Stimulated activated CD8-positive, alpha-beta memory T cell treated with anti-CD3 and anti-CD28 coated beads, Interleukin-12 subunit alpha, Interleukin-12 subunit beta, amount 100 ng/mL, for 4 hours (primary cell): Measurements from ENCODE around the gene PKD2.
"Not testable (repeated sequence)": the region's sequence is repeated elsewhere in the genome, so short reads cannot be mapped to it uniquely, and the experiment has no call there.

Experiments
- DNase-seq: peaks from one replicate; pipeline ENCODE4 v3.0.0-alpha.2; 2020; ENCODE audit warnings: low read depth

Gene PKD2

GRCh38 chr4:88070031-88070430, 62.6 kb downstream of the PKD2 start:
- DNase-seq, result no peak

DNA sequence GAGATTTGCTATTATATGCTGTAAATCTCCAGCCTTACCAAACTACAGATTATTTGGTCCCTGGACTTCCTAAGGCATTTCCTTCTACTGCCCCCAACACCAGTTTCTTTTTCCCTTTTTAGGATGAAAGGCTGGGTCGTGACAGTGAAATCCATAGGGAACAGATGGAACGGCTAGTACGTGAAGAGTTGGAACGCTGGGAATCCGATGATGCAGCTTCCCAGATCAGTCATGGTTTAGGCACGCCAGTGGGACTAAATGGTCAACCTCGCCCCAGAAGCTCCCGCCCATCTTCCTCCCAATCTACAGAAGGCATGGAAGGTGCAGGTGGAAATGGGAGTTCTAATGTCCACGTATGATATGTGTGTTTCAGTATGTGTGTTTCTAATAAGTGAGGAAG, 67.9 kb downstream of the PKD2 start:
- no peak for DNase-seq

DNA sequence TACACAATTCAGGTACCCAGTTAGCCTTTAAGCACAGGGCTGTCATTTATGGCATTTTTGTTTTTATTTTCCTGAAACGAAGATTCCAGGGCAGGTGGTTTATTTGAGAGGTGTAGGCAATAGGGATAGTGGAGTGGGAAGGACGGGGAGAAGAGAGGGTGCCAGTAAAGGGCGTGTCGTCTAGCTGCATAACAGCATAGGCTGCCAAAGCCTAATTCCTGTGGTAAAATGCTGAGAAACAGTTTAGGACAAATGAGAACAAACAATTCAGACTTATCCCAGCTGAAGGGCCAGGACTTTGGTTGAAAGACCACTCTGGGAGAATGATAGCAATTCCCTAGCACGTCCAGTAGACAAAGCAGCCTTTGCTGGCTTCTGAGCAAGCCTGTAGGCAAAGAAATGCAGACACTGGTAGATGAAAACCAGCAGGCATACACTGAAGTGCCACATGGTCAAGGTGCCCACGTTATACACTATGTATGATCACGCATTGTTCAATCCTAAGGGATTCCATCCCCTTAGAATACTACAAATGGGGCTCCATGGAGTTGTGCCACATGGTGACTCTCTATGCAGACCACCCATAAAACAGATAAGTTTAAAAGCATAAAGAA, 70.6 kb downstream of the PKD2 start:
- no peak for DNase-seq

- no peak for DNase-seq
Observed at GRCh38 chr4:88078579-88078978, 71.1 kb downstream of the PKD2 start.

DNA sequence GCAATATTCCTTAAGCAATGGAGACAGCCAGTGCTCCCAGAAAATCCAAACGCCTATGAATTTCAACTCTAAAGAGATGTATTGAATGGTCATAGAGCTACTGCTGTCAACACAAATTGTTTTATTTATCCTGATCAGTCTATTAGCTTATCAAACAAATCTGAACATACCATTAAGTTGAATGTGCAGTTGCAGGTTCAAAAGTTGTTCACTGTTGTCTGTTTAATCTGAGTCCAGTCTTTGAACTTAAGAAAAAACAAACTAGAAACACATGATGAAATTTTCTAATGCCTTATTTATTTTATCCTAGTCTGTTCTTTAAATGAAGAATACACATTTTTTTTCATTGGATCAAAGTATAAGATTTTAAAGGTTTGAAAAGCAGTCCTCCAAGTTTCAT, 73.2 kb downstream of the PKD2 start:
- no peak for DNase-seq

DNA sequence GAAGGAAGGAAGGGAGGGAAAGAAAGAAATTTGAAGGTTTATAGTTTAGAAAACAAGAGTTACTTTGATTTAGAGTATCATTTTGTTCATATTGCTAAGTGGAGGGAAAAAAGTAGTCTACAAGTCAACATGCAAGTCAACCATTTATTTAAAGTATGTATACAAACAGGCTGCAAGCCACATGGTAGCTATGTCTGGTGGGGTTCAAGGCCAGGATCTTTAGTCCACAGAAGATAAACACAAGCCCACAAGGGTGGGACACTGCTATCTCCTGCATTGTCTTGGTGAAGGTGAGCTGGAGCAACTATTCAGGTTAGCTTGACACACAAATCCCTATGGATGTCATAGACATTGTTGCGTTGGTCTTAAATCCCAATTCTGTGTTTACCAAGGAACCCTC, 79.6 kb downstream of the PKD2 start:
- no peak for DNase-seq

DNA sequence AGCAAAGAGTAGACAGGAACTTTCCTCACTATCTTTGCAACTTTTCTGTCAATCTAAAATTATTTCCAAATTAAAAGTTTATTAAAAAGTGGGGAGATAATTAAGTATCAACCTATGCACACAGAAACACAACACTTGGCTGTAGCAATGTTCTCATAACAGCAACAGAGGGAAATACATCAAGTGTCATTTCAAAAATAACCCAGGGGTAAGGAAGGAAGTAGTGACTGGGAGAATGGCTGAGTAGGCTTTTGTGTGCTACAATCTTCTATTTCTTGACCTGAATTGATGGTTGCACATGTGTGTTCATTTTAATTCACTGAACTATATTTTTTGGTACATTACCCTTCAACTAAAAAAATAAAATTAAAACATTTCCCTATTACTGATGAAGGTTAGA, 83.5 kb downstream of the PKD2 start:
- DNase-seq, result no peak

DNA sequence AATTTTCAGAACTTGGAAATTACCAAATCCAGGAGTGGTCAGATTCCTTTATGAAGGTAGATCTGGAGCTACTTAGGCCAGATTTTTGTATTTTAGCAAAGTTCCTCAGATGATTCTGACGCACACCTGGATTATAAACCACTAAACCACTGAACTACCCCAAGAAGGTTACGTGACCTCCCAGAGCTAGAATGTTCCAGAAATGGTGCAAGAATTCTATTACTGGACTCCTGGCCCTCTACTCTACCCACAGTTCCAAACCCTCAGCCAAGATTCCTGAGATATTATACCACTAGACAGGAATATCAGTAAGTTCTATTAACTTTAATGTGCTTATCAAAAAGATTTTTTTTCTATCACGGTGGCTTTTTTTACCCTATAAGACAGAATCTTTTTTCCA, 83.9 kb downstream of the PKD2 start:
- DNase-seq, result no peak

DNA sequence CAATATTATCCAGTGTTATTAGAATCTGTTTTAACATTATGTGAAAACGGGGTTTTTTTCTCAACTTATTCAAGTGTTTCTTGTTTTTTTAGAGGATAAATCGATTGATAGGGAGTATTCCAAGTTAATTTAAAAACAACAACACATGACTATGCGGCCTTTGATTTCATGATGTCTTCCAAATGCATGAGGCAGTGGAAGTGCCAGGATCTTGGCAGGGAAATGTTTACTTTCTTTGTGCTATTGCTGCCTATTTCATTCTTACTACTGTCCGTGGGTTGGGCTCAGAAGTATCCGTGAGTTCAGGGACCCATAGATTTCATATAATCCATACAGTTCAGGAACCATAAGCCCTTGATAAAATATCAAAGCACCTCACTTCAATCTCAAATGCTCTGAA, 86.4 kb downstream of the PKD2 start:
- DNase-seq, result no peak

GRCh38 chr4:88097301-88097700, 89.9 kb downstream of the PKD2 start:
- no peak for DNase-seq

DNA sequence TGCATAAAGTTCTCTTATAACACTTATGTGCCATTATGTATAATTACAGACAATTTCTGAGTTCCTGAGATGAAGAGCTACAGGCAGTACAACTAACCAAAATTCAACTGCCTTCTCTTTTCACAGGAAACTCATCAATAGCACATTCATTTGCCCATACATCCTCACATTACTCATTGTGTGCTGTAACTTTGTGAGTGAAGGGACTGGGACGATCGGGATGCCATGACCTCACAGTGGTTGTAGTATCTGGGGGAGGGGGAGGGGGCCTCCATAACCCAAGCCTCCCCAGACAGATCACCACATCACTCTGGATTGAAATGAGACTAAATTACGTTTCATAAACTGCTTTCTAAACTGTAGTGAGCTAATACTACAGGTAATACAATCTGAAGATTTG, 90.3 kb downstream of the PKD2 start:
- DNase-seq, result no peak

GRCh38 chr4:88098993-88099752, 91.7 kb downstream of the PKD2 start:
- no peak for DNase-seq

GRCh38 chr4:88101165-88101564, 93.7 kb downstream of the PKD2 start:
- DNase-seq, result no peak

GRCh38 chr4:88102026-88102425, 94.6 kb downstream of the PKD2 start:
- no peak for DNase-seq

- DNase-seq, result no peak
Observed at GRCh38 chr4:88104902-88105610, 97.6 kb downstream of the PKD2 start.

GRCh38 chr4:88106205-88106604, 98.8 kb downstream of the PKD2 start:
- no peak for DNase-seq

- DNase-seq, result no peak
Observed at GRCh38 chr4:88107406-88108107, 100.1 kb downstream of the PKD2 start.

GRCh38 chr4:88108108-88108465, 100.7 kb downstream of the PKD2 start:
- DNase-seq, result not testable (repeated sequence)

DNA sequence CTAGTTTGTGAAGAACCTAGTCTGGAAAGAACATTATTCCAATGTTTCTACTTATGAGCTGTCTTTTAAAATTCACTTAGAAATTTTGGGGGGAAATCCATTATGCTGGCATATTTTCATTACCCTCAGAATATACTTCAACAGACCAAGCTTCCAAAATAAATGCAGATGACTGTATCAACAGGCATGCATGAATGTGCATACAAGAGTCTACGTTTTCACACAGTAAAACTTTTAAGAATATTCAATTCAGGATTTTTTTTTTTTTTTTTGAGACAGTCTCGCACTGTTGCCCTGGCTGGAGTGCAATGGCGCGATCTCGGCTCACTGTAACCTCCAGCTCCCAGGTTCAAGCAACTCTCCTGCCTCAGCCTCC, 101.3 kb downstream of the PKD2 start:
- DNase-seq, result no peak

DNA sequence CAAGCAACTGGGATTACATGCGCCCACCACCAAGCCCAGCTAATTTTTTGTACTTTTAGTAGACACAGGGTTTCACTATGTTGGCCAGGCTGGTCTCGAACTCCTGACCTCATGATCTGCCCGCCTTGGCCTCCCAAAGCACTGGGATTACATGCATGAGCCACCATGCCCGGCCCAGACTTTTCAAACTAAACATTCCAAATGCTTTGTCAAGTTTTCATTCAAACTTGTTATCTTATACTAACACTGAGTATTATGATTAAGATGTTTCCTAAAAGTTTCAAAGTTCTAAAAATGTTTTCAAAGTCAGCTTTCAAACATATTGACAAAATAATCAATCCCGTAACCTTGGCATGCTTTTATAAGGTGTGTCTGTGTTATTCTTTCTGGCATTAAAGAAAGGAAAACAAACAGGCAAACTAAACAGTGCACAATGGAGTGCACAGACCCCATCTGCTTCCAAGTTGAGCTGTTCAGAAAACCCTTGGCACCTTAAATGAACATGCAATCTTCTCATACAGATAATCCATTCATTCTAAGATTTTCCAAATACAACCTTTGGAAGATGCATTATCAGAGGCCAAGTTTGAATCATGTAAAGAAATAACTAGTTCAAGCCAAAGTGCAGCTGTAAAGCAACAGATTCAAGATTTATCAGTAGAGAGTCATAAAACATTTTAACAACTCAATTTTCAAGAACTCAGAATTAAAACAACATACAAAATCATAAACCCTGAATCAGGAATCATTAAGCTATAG, 101.9 kb downstream of the PKD2 start:
- no peak for DNase-seq

GRCh38 chr4:88110826-88111225, 103.4 kb downstream of the PKD2 start:
- DNase-seq, result no peak

DNA sequence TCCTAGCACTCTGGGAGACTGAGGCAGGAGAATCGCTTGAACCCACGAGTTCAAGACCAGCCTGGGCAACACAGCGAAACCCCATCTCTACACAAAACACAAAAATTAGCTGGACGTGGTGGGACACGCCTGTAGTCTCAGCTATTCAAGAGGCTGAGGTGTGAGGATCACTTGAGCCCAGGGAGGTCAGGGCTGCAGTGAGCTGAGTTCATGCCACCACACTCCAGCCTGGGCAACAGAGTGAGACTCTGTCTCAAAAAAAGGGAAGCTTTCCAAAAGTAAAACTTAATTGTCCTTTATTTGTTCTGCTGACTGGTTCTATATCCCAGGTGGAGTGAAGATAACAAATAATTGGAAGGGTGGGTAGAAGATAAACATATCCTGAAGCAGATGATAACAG, 105.4 kb downstream of the PKD2 start:
- no peak for DNase-seq
